Peyer's patch (tissue), 4 donors: ENCODE data around the gene SSU72.
"Not testable (repeated sequence)": the region's sequence is repeated elsewhere in the genome, so short reads cannot be mapped to it uniquely, and the experiment has no call there.

Source experiments
- CTCF ChIP-seq, 6 experiments: fragments of 450-650 bp in 4 of 6; fragments of 200-600 bp in 2 of 6; sonication (generic) in 1 of 6; IDR thresholded peaks; one replicate each; pipeline ENCODE4 v1.5.1; 2017 to 2019; ENCODE audit warnings: antibody characterized with exemption in 6 of 6, mild to moderate bottlenecking in 3 of 6, moderate library complexity in 1 of 6
- POLR2A ChIP-seq, 2 donors: fragments of 450-650 bp; IDR thresholded peaks; one replicate each; pipeline ENCODE4 v1.5.1; 2017; ENCODE audit warnings: antibody characterized with exemption in 2 of 2, mild to moderate bottlenecking in 2 of 2, moderate library complexity in 2 of 2

- peak in 5 of 6 experiments; percentile 2 to 59 (median 53) for TF ChIP-seq CTCF (IDR thresholded peaks at IDR 0.05)
- not testable (repeated sequence) for TF ChIP-seq POLR2A (IDR thresholded peaks at IDR 0.05)
Observed at GRCh38 chr1:1505366-1505798, 69.3 kb downstream of the SSU72 start.
